GM12878 (cell line): ENCODE measurements around the gene TLDC2. TPM values are rescaled to one million over a fixed set of nuclear protein-coding genes. Genes with fewer than 3 reads are reported as not detected.

Experiments used
- EED ChIP-seq: sonication (generic); IDR thresholded peaks from 2 replicates; pipeline ENCODE4 v1.6.1; 2016; ENCODE audit warnings: antibody characterized with exemption, low read depth
- KAT2A ChIP-seq: conservative IDR thresholded peaks from 2 replicates; pipeline ENCODE4 v1.6.1; 2011; ENCODE audit warnings: low read depth, low read length; ENCODE audit not compliant: control insufficient read depth
- MXI1 ChIP-seq: fragments of 150-350 bp; IDR thresholded peaks from 2 replicates; pipeline ENCODE4 v1.6.1; 2011; ENCODE audit warnings: low read depth, mild to moderate bottlenecking, inconsistent platforms, low read length, improper control_type of control experiment
- RBBP5 ChIP-seq: fragments of 200-600 bp; sonication (generic); conservative IDR thresholded peaks from 2 replicates; pipeline ENCODE4 v1.6.1; 2016
- WRNIP1 ChIP-seq: IDR thresholded peaks from 2 replicates; pipeline ENCODE4 v1.6.1; 2011; ENCODE audit warnings: low read depth, low read length, improper control_type of control experiment, borderline replicate concordance
- ZBTB11 ChIP-seq: fragments of 450-650 bp; formaldehyde crosslinking; IDR thresholded peaks from 2 replicates; pipeline ENCODE4 v1.5.0; 2022; ENCODE audit warnings: mild to moderate bottlenecking, missing genetic modification characterization
- polyA plus RNA-seq, 11 experiments: library from polyadenylated mRNA; depleted of rRNA in 4 of 11; unstranded in 6 of 11; stranded (reverse) in 5 of 11; fragments of >200 nt; fragmentation: Nextera tagmentation in 4 of 11; fragmentation: Illumina TruSeq in 1 of 11; extraction: Ambion mirVana in 4 of 11; extraction: Trizol in 1 of 11; gene quantifications; 1 replicate in 1 of 11; 2 replicates in 10 of 11; pipeline versions ENCODE4 v1.2.1 to v1.2.3, GENCODE V29; 2011 to 2016; ENCODE audit warnings: inconsistent platforms in 2 of 11, missing spikeins in 2 of 11, low read depth in 1 of 11
- total RNA-seq, 4 experiments: library from RNA; depleted of rRNA in 3 of 4; stranded (reverse); fragments of >200 nt in 3 of 4; fragmentation: Illumina TruSeq in 1 of 4; extraction: Trizol in 1 of 4; gene quantifications; 2 replicates each; pipeline versions ENCODE4 v1.2.1 to v1.2.3, GENCODE V29; 2013 to 2021
- TF ChIP-seq, protein P1 (sequence below): IDR thresholded peaks from 2 replicates; pipeline ENCODE4 v1.6.1; 2012; ENCODE audit warnings: low read depth, low read length, improper control_type of control experiment
- TF ChIP-seq, protein P2 (sequence below): fragments of 450-650 bp; IDR thresholded peaks from 2 replicates; pipeline ENCODE4 v1.6.1; 2016; ENCODE audit warnings: mild to moderate bottlenecking, moderate library complexity, borderline replicate concordance

The TLDC2 gene
- total and polyA plus RNA-seq, 10 of the 15 experiments (the other 5 are each of a cell fraction or from before 2014, with no cell fraction given) = 0.05 to 0.41 (median 0.21) TPM

DNA sequence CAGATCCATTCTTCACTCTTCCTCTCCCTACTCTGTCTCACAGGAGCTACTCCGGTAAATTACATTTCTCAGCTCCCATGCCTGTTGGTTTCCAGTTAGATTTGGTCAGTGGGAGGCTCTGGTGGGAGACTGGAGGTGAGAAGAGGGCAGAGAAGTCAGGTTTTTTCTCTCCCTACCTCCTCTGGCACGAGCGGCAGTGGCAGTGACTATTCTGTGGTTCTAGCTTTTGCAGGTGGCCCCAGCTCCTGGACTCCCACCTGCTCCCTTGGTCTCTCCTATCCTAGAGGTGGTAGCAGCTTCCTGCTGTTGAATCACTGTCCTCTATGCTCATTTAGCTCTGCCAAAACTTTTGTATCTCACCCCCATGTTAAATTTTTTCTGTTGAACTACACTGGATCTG, 17.9 kb downstream of the TLDC2 start (continued):
- TF ChIP-seq ZBTB11 (CRISPR knock-in tag) (no peak), EED (no peak), KAT2A (no peak), WRNIP1 (no peak), RBBP5 (no peak), MXI1 (no peak)
- TF ChIP-seq, protein P1, sequence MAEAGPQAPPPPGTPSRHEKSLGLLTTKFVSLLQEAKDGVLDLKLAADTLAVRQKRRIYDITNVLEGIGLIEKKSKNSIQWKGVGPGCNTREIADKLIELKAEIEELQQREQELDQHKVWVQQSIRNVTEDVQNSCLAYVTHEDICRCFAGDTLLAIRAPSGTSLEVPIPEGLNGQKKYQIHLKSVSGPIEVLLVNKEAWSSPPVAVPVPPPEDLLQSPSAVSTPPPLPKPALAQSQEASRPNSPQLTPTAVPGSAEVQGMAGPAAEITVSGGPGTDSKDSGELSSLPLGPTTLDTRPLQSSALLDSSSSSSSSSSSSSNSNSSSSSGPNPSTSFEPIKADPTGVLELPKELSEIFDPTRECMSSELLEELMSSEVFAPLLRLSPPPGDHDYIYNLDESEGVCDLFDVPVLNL = no peak
- TF ChIP-seq, protein P2, sequence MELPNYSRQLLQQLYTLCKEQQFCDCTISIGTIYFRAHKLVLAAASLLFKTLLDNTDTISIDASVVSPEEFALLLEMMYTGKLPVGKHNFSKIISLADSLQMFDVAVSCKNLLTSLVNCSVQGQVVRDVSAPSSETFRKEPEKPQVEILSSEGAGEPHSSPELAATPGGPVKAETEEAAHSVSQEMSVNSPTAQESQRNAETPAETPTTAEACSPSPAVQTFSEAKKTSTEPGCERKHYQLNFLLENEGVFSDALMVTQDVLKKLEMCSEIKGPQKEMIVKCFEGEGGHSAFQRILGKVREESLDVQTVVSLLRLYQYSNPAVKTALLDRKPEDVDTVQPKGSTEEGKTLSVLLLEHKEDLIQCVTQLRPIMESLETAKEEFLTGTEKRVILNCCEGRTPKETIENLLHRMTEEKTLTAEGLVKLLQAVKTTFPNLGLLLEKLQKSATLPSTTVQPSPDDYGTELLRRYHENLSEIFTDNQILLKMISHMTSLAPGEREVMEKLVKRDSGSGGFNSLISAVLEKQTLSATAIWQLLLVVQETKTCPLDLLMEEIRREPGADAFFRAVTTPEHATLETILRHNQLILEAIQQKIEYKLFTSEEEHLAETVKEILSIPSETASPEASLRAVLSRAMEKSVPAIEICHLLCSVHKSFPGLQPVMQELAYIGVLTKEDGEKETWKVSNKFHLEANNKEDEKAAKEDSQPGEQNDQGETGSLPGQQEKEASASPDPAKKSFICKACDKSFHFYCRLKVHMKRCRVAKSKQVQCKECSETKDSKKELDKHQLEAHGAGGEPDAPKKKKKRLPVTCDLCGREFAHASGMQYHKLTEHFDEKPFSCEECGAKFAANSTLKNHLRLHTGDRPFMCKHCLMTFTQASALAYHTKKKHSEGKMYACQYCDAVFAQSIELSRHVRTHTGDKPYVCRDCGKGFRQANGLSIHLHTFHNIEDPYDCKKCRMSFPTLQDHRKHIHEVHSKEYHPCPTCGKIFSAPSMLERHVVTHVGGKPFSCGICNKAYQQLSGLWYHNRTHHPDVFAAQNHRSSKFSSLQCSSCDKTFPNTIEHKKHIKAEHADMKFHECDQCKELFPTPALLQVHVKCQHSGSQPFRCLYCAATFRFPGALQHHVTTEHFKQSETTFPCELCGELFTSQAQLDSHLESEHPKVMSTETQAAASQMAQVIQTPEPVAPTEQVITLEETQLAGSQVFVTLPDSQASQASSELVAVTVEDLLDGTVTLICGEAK = no peak
- TF ChIP-seq, all 136 proteins: peak for 0
